Body of pancreas (tissue), 4 donors: Measurements from ENCODE around the gene EML6. TPM values are rescaled to one million over a fixed set of nuclear protein-coding genes. Genes with fewer than 3 reads are reported as not detected.
A peak's percentile ranks its signal among the peaks of the same experiment; 100 is the strongest.

ENCODE experiments used
- ATAC-seq: fragments of 150-250 bp; one replicate; pipeline ENCODE4 v1.9.1; 2016
- DNase-seq, 4 donors: peaks; one replicate each; pipeline ENCODE4 v3.0.0-alpha.2; 2019
- H3K27ac ChIP-seq, 4 donors: fragments of 200-600 bp; sonication (generic); 1 replicate in 3 of 4; 2 replicates in 1 of 4; pipeline versions ENCODE4 v1.5.1 to v1.6.1; 2016 to 2019; ENCODE audit warnings: mild to moderate bottlenecking in 1 of 4, mixed read lengths in 1 of 4, moderate library complexity in 1 of 4
- H3K27me3 ChIP-seq, 2 donors: fragments of 200-600 bp; sonication (generic); one replicate each; pipeline ENCODE4 v1.6.0; 2016; ENCODE audit warnings: mild to moderate bottlenecking in 1 of 2
- H3K36me3 ChIP-seq, 2 donors: fragments of 200-600 bp; sonication (generic); replicated peaks in 1 of 2; 2 replicates each; pipeline ENCODE4 v1.5.1; 2016; ENCODE audit warnings: low read depth in 2 of 2; ENCODE audit not compliant: insufficient read depth in 1 of 2
- H3K4me1 ChIP-seq: fragments of 200-600 bp; sonication (generic); one replicate; pipeline ENCODE4 v1.6.0; 2016
- H3K4me3 ChIP-seq, 2 donors: fragments of 200-600 bp; sonication (generic); 1 replicate in 1 of 2; 2 replicates in 1 of 2; pipeline ENCODE4 v1.5.1; 2016 to 2019
- H3K9me3 ChIP-seq, 3 donors: fragments of 200-600 bp; sonication (generic); 1 replicate in 2 of 3; 2 replicates in 1 of 3; pipeline ENCODE4 v1.5.1; 2016
- POLR2A ChIP-seq, 3 donors: fragments of 450-650 bp; IDR thresholded peaks; one replicate each; pipeline ENCODE4 v1.6.1; 2016; ENCODE audit warnings: antibody characterized with exemption in 3 of 3, mild to moderate bottlenecking in 2 of 3
- WGBS, 2 donors: methylation state at CpG; one replicate each; pipeline ENCODE4 v1.1.5; 2017; 5-methylcytosine and 5-hydroxymethylcytosine counted together
- intact Hi-C: fragments of 100-400 bp; cut with DNase I; formaldehyde crosslinking; loops from one replicate; pipeline ENCODE4 v1.15.1; 2023
- total RNA-seq, 2 donors: library from RNA; depleted of rRNA; stranded (reverse); fragments of >200 nt; gene quantifications; one replicate each; pipeline ENCODE4 v1.1.0, GENCODE V29; 2016
- TF ChIP-seq, protein P1 (sequence below), 7 experiments: fragments of 450-650 bp in 4 of 7; fragments of 200-600 bp in 3 of 7; sonication (generic) in 3 of 7; IDR thresholded peaks; one replicate each; pipeline ENCODE4 v1.5.1; 2016 to 2019; ENCODE audit warnings: antibody characterized with exemption in 7 of 7

The EML6 gene
- total RNA-seq, 2 donors from 2014 or later = 2.3 to 2.6 TPM

DNA sequence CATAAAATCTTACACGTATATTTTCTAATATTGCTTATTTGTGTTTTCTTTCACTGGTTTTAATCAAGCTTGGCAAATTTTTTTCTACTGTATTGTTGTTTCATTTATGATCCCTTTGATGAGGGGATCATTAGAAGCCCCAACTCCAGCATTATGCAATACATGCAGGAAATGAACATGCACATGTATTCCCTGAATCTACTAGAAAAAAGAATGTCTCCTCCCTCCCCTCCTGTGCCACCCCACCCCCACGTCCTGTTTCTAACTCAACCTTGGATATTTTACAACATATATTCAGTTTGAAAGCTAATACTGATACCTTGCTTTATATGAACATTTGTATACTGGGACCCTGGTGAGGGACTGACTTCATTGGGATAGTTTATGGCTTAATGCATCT, 53.0 kb downstream of the EML6 start:
- no peak for TF ChIP-seq POLR2A (IDR thresholded peaks at IDR 0.05)
- TF ChIP-seq, protein P1, sequence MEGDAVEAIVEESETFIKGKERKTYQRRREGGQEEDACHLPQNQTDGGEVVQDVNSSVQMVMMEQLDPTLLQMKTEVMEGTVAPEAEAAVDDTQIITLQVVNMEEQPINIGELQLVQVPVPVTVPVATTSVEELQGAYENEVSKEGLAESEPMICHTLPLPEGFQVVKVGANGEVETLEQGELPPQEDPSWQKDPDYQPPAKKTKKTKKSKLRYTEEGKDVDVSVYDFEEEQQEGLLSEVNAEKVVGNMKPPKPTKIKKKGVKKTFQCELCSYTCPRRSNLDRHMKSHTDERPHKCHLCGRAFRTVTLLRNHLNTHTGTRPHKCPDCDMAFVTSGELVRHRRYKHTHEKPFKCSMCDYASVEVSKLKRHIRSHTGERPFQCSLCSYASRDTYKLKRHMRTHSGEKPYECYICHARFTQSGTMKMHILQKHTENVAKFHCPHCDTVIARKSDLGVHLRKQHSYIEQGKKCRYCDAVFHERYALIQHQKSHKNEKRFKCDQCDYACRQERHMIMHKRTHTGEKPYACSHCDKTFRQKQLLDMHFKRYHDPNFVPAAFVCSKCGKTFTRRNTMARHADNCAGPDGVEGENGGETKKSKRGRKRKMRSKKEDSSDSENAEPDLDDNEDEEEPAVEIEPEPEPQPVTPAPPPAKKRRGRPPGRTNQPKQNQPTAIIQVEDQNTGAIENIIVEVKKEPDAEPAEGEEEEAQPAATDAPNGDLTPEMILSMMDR (IDR thresholded peaks at IDR 0.05) = no peak
- WGBS, 2 donors = 76 to 77% methylated on average over 2 of the region's 2 CpGs
- ATAC-seq (no peak), DNase-seq (no peak)
- H3K9me3 ChIP-seq = peaks cover 0 to 6% (median 0%) of the 10 kb centered on the region in 3 donors
- no peaks in the 10 kb centered on the region for H3K4me1 ChIP-seq
- no peaks in the 10 kb centered on the region for H3K27me3 ChIP-seq
- H3K4me3 ChIP-seq = no peak overlapping the region
- H3K36me3 ChIP-seq = no peaks in the 10 kb centered on the region
- H3K27ac ChIP-seq = no peak overlapping the region
- intact Hi-C loops = no loop called here

DNA sequence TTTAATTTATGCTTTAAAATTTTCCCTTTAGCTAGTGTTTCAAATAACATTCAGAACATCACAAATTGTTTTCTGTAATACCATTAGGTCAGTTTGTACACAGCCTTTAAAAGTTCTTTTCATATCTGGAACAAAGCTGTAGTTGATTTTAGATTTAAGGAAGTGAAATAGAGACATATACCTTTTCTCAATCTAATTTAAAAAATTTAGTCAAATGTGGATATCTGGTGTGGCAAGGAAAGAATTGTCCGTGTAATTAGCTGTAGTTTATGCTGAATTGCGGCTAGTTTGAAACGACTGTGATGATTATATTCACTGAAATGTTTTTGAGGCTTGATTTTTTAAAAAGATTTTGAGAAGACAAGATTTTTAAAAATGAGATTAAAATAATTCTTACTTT, 59.9 kb downstream of the EML6 start:
- ATAC-seq (no peak), DNase-seq (no peak)
- intact Hi-C loops = no loop called here
- TF ChIP-seq, protein P1 (IDR thresholded peaks at IDR 0.05) = no peak
- no peak for TF ChIP-seq POLR2A (IDR thresholded peaks at IDR 0.05)
- peaks cover 7% of the 10 kb centered on the region for H3K4me1 ChIP-seq
- H3K4me3 ChIP-seq = no peak overlapping the region
- 92 to 94% methylated on average over 3 of the region's 3 CpGs for WGBS, 2 donors
- H3K27me3 ChIP-seq = no peaks in the 10 kb centered on the region
- H3K36me3 ChIP-seq = no peaks in the 10 kb centered on the region
- no peaks in the 10 kb centered on the region for H3K9me3 ChIP-seq
- H3K27ac ChIP-seq = no peak overlapping the region

DNA sequence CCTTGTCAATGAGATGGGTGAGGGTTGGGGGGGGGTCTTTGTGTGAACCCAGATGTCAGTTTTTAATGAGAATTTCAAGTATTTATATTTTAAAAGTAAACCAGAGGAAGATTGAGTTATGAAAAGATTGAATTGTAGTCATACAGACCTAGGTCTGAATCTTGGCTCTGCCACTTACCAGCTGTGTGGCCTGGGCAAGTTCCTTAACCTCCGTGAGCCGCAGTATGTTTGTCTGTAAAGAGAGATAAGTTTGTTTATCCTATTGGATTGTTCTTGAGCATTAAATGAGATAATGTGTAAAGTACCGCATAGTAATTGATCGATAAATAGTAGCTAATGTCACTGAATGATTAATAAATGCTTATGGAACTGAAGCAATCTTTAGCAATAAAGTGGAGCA, 63.8 kb downstream of the EML6 start:
- Histone ChIP-seq H3K27me3 (no peaks in the 10 kb centered on the region), H3K36me3 (no peaks in the 10 kb centered on the region), H3K4me3 (no peak overlapping the region), H3K4me1 (peaks cover 7% of the 10 kb centered on the region), H3K27ac (no peak overlapping the region), H3K9me3 (no peaks in the 10 kb centered on the region)
- ATAC-seq = peak; percentile 65
- TF ChIP-seq POLR2A (IDR thresholded peaks at IDR 0.05) = no peak
- TF ChIP-seq, protein P1 (IDR thresholded peaks at IDR 0.05) = no peak
- peak in 2 of 4 donors; percentile 14 to 26 for DNase-seq
- intact Hi-C loops = no loop called here
- WGBS, 2 donors = 26 to 31% methylated on average over 4 of the region's 4 CpGs

DNA sequence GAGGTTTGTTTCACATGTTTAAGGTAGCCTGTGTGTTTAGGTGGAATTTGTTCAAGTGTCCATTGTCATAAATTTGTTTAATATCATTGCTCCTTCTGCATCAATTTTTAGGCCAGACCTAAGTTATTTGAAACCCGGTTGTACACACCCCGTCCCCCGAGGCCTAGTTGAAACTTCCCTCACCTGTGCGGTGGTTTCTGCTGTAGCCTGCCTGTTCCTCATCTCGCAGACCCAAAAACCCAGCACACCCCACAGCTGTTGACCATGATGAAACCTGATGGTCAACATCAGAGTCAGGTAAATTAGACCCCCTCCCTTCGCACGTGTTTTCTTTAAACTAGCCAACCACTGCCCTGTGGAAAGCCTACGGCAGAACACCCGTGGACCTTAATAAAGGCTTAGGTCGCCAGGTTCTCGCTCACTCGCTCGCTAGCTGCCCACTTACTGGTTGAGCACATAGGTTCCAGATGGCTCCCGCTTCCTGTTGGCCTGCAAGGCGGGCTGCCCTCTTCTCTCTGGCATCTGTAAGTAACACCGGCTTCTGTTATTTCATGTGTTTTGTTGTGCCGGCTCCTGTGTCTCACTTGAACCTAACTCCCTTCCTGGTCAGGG, 64.4 kb downstream of the EML6 start:
- WGBS, 2 donors = 96 to 97% methylated on average over 17 of the region's 17 CpGs

More for the DNA sequence above, 64.4 kb downstream of the EML6 start:
- H3K4me1 ChIP-seq = peaks cover 7% of the 10 kb centered on the region
- no peaks in the 10 kb centered on the region for H3K36me3 ChIP-seq
- H3K9me3 ChIP-seq = no peaks in the 10 kb centered on the region
- no peak overlapping the region for H3K27ac ChIP-seq
- intact Hi-C loops = no loop called here
- H3K27me3 ChIP-seq = no peaks in the 10 kb centered on the region
- TF ChIP-seq, protein P1 (IDR thresholded peaks at IDR 0.05) = no peak
- no peak for TF ChIP-seq POLR2A (IDR thresholded peaks at IDR 0.05)
- no peak overlapping the region for H3K4me3 ChIP-seq
- no peak for ATAC-seq
- no peak for DNase-seq
